Activated T-helper 1 cell treated with Interleukin-2 at 50 U/mL for 16 hours (primary cell): ENCODE measurements around the gene SMTNL2.
"Not testable (repeated sequence)": the region's sequence is repeated elsewhere in the genome, so short reads cannot be mapped to it uniquely, and the experiment has no call there.

Experiments
- DNase-seq: peaks from one replicate; pipeline ENCODE4 v3.0.0-alpha.2; 2020; ENCODE audit warnings: low read depth

Gene SMTNL2

DNA sequence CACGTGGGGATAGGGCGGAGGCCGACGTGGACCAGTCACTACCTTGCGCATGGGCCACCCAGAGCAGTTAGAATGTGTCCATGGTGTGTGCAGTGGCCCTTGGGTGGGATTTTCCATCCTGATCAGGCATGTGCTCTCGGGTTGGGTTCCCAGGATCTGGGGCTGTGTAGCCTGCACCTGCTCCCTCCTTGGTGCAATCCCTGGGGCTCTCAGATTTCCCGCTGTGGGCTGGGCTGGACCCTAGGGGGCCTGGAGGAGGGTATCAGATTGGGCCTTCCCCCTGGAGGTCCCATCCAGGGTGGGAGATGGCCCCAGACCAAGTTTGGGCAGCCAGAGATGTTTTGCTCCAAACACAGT lies 1.3 kb downstream of the SMTNL2 start:
- DNase-seq = no peak

DNA sequence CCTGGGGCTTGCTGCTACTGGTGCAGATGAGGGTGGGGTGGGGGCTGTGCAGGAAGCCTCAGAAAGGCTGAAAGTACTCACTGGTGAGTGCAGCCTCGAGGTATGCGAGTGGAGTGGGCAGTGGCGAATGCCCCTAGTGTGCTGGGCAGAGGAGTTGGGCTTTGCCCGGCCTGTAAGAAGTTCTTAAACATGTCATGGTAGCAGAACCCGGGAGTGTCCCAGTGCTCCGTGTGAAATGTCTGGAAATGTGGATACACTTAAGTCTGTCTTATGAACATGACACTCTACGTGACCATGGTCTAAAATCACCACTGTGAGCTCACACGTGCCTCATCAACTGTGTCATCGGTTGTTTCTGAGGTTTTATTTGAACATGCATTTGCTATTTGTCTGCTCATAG lies 1.7 kb downstream of the SMTNL2 start:
- DNase-seq = no peak

DNA sequence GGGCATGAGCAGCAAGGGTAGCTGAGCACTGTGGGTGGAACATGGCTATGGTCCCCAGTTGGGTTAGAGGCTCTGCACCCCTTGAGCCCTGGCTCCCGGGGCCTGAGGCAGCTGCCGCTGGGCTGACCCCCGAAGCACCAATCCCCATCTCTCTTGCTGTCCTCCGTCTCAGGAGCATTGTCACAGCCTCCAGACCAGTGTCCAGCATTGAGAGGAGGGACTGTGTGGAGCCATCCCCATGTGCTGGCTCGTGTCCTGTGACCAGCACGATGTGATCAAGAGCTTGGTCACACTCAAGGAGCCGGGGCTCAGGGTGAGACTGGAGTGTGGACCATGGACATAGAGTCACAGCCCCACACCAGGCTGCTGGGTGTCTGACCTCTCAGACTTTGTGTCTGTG lies 2.9 kb downstream of the SMTNL2 start:
- DNase-seq = no peak

DNA sequence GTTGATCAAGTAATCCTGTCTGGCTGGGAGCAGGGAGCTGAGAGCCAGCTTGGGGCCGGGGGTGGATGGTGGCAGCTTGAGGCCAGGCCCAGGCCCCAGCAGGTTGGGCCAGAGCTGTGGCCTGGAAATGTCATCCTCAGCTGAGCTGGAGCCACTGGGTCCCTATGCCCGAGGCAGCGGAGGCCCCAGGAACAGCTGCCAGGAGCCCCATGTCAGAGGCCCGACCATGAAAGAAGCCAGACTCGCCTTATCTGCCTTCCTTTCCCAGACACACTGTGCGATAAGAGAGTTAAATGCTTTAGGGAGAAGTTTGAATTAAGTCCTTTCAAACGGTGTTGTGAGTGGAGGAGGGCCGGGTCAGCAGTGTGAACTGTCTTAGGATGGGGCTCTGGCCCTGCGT lies 3.5 kb downstream of the SMTNL2 start:
- no peak for DNase-seq

DNA sequence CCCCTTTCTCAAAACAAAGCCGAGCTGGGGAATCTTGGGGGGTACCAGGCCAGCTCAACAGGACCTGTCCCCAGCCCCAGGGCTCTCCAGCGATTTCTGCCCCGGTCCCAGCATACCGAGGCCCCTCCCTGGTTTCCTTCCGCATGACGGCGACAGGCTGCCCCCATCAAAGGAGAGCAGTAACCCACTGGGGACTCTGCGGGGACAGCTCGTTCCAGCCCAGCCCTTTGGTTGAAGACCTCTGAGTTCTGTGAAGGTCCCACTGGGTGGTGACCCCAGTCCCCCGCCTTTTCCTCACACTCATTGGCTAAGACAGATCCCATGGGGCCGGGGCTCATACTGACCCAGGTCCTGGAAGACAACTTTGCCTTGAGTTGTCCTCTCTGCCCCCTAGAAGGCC lies 4.1 kb downstream of the SMTNL2 start:
- no peak for DNase-seq

DNA sequence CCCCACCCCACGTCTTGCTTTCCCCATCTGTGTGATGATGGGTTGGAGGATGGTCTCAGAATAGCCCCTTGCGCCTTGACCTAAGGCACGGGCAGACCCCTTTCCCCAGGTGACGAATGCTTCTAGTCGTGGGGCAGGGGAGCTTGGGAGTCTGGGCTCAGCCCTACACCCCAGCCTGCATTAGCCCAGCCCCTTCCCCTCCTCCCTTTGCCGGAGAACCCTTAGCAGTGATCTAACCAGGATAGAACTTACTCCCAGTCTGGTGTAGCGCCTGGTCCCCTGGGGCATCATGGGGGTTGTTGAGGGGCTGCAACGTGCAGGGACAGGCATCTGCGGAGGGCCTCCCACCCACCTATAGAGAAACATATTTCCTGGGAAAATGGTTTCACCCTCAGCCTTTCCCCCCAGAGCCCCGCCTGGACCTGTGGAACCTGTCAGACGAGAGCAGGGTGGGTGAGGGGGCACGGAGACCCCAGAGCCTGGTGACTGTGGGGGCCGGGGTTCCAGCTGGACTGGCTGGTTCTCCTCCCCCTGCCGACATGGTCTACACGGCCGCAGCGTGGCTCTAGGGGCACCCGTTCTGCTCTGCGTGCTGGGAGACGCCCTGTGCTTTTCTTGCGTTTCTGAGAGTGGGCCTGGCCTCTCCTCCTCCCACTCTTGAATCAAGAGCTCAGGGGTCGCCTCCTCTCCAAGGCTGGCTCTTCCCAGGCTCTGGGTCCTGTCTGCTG lies 4.7 kb downstream of the SMTNL2 start:
- no peak for DNase-seq

DNA sequence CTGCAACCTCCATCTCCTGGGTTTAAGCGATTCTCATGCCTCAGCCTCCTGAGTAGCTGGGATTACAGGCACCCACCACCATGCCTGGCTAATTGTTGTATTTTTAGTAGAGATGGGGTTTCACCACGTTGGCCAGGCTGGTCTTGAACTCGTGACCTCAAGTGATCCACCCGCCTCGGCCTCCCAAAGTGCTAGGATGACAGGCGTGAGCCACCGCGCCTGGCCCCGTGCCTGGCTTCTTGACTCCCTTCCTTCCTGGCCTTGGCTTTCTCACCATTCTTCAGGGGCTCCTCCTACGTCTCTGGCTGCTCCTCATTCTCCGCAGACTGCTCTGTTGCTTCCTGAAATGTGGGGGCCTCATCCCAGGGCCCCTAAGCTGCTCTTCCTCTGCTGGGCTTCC lies 5.7 kb downstream of the SMTNL2 start:
- not testable (repeated sequence) for DNase-seq

DNA sequence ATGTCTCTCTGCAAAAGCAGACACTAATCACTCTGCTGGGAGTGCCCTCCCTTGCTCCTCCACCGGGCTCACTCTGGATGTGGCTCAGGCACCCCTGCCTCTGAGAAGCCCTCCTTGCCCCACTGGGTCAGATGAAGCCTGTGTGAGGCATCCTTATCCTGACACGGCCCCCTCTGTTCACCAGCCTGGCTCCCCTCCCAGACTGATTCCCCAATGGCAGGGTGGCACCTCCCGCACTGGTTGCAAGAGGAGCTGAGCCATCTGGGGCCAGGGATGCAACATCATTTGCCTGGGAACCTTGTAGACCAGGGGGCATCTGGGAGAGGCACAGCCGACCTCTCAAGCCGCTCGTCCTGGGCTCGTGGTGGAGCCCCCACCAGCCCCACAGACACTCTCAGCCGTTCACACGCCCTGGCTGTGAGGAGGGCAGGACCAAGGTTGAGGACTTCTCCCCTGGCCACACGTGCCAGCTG lies 6.7 kb downstream of the SMTNL2 start:
- DNase-seq = no peak

DNA sequence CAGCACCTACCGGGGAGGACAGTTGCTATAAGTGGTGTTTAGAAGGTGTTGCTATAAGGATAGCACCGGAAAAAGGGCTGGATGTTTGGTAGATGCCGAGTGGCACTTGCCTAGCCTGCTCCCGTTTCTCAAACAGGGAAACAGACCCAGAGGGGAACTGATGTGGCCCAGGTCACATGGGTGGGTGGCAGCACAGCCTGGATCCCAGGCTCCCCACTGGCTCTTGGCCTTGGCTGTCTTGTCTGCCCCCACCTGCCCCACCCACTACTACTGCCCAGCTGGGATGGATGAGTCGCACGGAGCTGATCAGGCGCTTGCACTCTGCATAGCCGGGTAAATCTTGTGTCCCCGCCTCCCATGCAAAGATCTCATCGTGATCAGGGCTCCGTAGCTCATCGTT lies 7.2 kb downstream of the SMTNL2 start:
- no peak for DNase-seq

DNA sequence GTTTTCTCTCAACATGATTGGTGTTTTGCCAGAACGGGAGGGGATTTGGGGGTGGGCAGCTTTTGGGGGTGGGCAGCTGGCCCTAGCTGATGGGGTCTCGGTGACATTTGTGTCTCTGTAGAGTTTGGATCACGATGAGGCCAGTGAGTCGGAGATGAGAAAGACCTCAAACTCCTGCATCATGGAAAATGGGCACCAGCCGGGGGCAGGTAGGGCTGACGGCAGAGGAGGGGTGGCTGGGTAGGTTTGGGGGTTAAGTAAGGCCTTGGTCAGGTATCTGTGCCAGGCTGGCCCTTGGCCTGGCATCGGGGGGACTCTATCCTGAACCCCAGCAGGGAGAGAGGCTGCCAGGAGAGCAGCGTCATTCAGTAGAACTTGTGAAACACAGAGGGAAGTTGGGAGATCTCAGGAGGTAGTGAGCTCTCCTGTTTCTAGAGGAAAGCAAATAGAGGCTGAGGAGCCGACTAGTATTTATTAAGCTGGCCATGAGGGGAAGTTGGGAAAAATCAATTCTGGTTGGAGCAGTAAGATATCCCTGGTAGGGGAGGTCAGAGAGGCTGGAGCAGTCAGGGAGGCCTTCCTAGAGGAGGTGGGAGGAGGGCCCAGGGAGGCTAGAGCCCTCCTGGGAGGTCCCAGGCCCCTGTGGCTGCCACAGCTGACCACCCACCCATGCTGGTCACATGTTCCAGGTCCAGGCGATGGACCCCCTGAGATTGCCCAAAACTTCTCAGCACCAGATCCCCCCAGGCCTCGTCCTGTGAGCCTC lies 8.1 kb downstream of the SMTNL2 start:
- DNase-seq = no peak

DNA sequence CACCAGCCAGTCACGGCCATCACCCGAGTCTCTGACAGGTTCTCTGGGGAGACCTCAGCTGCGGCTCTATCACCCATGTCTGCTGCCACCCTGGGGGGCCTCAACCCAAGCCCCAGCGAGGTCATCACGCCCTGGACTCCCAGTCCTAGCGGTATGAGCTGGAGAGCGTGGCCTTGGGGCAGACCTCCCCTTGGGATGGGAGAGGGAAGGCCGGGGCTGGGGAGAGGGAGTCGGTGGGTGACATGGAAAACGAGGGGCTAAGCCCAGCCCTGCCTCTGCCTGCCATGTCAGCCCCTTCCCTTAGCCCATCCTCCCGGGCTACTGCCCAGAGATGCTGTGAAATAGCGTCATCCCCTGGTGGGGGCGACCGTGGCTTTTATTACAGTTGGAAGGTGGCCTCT lies 8.7 kb downstream of the SMTNL2 start:
- DNase-seq = no peak

DNA sequence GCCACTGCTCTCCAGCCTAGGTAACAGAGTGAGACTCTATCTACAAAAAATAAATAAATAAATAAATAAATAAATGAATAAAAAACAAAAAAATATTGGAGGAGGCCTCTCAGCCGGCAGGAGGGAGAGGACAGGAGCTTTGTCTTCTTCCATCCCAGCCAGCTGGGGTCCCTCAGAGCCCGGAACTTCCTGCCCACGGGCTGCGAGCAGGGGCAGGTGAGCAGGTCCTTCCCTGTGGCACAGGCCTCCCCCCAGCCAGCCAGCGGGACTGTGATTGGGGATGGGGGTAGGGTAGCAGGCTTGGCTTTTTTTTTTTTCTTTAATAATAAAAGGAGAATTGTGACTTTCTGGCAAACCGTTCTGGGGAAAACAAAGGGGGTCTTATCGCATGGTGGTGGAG lies 10.1 kb downstream of the SMTNL2 start:
- no peak for DNase-seq

DNA sequence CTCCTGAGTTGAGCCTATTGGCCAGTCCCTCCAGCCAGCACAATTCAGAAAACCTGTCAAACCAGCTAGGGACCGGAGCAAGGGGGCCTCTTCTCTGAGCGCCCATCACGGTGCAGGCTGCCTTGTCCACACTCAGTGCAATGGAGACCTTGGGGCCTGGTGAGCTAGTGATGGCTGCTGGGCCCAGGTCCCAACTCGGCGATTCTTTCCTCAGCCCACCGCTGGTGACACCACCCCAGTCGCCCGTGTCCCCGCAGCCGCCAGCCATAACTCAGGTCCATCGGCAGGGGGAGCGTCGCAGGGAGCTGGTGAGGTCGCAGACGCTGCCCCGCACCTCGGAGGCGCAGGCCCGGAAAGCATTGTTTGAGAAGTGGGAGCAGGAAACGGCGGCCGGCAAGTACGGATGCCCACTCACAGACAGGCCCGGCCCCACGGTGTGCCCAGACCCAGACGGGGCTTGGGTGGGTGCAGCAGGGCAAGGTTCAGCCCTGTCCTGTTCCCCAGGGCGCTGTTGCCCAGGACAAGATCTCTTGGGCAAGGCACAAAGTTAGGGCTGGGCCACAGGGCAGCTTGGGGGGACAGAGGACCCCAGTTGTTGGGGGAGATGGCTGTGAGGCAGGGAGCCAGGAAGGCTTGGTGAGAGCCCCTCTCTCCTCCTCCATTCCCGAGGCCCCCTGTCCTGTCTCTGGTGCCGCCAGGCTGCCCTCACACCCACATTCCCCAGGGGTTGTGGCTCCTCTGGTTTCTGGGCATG lies 10.8 kb downstream of the SMTNL2 start:
- DNase-seq = no peak

DNA sequence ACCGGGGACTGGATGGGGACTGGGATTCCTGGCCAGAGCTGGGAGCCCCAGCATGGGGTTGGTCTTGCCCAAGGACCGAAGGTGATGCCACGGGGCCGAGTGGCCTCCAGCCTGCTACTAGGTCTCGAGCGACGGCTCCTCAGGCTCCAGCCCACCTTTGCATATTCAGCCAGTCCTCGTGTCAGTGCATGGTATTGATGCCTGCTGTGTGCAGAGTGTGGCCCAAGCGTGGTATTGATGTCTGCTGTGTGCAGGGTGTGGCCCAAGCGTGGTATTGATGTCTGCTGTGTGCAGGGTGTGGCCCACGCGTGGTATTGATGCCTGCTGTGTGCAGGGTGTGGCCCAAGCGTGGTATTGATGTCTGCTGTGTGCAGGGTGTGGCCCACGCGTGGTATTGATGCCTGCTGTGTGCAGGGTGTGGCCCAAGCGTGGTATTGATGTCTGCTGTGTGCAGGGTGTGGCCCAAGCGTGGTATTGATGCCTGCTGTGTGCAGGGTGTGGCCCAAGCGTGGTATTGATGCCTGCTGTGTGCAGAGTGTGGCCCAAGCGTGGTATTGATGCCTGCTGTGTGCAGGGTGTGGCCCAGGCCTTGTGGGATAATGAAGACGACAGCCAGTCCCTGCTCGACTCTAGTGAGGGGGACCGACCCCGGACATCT lies 11.5 kb downstream of the SMTNL2 start:
- DNase-seq = not testable (repeated sequence)

DNA sequence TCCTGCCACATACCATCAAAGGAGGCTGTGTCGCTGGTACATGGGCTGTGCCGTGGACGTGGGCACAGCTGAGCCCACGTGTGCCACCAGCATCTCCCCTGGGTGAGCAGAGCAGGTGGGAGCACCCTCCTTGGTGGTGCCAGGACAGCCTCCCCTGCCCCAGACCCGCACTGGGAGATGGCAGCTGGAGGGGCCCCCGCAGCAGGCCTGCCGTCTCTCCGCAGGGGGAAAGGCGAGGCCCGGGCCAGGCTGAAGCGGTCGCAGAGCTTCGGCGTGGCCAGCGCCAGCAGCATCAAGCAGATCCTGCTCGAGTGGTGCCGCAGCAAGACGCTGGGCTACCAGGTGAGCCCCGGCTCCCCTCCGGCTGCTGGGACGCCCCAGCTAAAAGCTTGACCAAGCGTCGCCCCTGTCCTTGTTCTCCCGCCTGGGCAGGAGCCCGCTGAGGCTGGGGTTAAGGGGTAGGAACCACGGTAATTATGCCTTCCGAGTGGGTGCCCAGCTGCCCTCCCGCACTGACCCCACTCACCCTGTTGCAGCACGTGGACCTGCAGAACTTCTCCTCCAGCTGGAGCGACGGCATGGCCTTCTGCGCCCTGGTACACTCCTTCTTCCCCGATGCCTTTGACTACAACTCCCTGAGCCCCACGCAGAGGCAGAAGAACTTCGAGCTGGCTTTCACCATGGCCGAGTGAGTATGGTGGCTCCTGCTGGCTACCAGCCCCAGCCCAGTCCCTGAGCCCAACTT lies 12.5 kb downstream of the SMTNL2 start:
- DNase-seq = no peak

DNA sequence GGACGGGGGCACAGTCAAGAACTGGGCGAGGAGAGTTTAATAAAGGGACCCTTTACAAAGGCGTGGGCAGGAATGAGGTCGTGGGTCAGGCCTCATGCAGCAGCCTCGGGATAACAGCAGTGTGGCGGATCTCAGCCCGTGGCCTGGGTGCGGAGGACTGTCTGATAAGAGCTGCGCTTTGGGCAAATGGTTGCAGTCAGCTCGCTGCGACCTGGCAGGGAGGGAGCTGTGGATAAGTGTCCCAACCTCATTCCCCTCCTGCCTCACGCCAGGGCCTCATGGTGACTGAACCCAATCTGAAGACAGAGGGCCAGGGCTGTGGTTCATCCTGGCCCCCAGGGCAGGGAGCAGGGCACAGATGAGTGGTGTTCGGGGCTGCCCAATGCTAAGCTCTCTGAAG lies 13.6 kb downstream of the SMTNL2 start:
- DNase-seq = no peak

DNA sequence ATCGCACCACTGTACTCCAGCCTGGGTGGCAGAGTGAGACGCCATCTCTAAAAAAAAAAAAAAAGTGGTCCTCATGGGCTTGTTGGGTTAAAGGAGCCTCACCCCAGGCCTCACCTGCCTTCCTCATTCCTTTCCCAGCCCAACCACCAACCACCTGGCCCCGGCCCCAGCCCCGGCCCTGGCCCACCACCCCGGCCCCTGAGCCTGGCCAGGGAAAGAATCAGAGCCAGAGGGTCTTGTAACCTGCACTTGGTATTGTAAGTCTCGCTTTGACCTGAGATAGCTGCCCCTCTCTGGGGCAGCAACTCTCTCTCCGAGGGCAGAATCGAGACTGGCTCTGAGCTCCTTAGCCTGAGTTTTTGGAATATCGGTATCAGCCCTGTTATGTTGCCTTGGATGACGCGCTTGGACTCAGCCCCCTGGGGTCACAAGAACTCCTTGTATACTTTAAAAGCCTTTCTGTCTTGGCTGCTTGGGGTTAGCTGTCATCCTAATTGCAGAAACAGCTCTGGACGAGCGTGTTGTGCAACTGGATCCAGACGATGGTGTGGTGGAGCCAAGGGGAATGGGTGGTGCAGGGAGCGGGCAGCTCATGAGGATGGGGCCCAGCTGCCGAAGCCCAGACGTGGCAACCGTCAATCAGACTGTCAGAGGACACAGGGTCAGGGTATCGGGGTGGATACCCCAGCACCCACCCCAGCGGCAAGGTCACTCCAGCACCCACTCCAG lies 14.6 kb downstream of the SMTNL2 start:
- DNase-seq = no peak

DNA sequence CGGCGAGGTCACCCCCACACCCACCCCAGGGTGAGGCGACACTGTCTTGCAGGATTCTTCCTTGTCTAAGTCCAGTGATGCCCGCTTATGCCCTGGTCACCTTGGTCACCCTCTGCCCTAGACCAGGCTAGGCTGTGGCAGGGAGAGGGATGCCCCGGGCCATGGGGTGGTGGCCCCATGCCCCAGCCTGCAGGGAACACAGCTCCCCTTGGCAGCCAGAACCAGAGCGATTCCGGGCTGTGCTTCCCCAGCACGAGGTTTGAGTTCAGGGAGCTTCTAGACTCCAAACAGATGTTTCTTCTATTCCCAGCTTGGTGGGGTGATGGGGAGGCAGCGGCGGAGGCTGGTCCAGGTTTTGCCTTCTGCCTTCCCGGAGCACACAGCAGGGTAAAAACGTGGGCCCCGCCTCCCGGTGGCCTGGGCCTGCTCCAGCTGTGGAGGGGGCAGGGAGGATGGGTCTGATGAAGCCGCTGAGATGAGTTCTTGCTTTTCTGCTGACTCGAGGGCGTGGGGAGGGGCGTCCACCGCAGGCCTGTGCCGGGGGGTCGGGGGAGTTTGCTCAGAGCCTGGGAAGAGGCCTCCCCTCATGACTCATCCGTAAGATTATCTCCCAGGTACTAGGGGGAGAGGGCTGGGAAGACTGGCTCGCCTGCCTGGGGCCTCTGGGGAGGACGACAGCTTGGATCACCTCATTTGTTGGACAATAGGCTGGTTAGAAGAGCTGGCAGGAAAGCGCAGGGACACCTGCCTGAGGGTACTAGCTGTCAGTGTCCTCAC lies 15.4 kb downstream of the SMTNL2 start:
- no peak for DNase-seq

DNA sequence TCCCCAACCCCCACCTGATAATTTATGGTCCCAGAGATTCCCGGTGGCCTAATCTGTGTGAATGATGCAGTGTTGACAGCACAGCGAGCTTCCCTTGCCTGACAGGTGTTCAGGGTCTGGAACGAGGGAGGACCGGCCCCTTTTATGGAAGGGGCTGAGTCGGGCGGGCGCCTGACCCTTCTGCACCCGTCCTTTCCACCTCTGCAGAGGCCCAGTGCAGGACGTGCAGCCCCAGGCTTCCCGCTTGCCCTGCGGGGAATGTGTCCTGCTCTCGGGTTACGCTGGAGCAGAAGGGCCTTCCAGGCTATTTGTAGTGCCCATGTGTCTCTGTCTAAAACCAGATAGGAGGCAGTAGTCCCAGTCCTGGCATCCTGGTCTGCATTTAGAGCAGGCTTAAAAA lies 16.2 kb downstream of the SMTNL2 start:
- no peak for DNase-seq

DNA sequence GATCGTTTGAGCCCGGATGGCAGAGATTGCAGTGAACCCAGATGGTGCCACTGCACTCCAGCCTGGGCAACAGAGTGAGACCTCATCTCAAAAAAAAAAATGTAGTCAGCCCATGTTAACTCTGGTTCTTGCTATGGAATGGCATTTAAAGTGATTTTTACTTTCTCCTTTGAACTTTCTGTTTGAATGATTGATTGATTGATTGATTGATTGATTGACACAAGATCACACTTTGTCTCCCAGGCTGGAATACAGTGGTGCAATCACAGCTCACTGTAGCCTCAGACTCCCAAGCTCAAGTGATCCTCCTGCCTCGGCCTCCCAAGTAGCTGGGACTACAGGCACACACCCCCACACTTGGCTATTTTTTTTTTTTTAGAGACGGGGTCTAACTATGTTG lies 17.0 kb downstream of the SMTNL2 start:
- DNase-seq = no peak
